Loucy (cell line): ENCODE measurements around the gene NUTM2F.
"Not testable (repeated sequence)": the region's sequence is repeated elsewhere in the genome, so short reads cannot be mapped to it uniquely, and the experiment has no call there.

ENCODE experiments used
- H2AFZ ChIP-seq: fragments of 200-600 bp; sonication (generic); 2 replicates; pipeline ENCODE4 v1.6.0; 2016; ENCODE audit warnings: antibody characterized with exemption, mild to moderate bottlenecking, low read length, moderate library complexity
- H3F3A ChIP-seq: fragments of 200-600 bp; 2 replicates; pipeline ENCODE4 v1.6.0; 2016; ENCODE audit warnings: antibody characterized with exemption, low read depth, mild to moderate bottlenecking
- H3K27me3 ChIP-seq: fragments of 200-600 bp; sonication (generic); 2 replicates; pipeline ENCODE4 v1.6.1; 2014; ENCODE audit warnings: low read length, mild to moderate bottlenecking; ENCODE audit not compliant: insufficient read depth, poor library complexity, severe bottlenecking
- H3K36me3 ChIP-seq: fragments of 200-600 bp; sonication (generic); 2 replicates; pipeline ENCODE4 v1.6.1; 2016; ENCODE audit warnings: low read length; ENCODE audit not compliant: insufficient read depth
- H3K4me1 ChIP-seq: fragments of 200-600 bp; sonication (generic); 2 replicates; pipeline ENCODE4 v1.5.1; 2014; ENCODE audit warnings: low read length, mild to moderate bottlenecking; ENCODE audit not compliant: insufficient read depth, poor library complexity, severe bottlenecking
- H3K4me2 ChIP-seq: fragments of 200-600 bp; sonication (generic); 2 replicates; pipeline ENCODE4 v1.6.0; 2014; ENCODE audit warnings: antibody characterized with exemption, low read length, low read depth, mild to moderate bottlenecking; ENCODE audit not compliant: poor library complexity, severe bottlenecking
- H3K4me3 ChIP-seq: fragments of 200-600 bp; sonication (generic); 2 replicates; pipeline ENCODE4 v1.5.1; 2014; ENCODE audit warnings: low read length, mild to moderate bottlenecking, mixed read lengths; ENCODE audit not compliant: poor library complexity, severe bottlenecking
- H3K79me2 ChIP-seq: fragments of 200-600 bp; sonication (generic); 2 replicates; pipeline ENCODE4 v1.6.1; 2014; ENCODE audit warnings: low read length; ENCODE audit not compliant: insufficient read depth
- H3K9ac ChIP-seq: fragments of 200-600 bp; sonication (generic); 2 replicates; pipeline ENCODE4 v1.6.0; 2014; ENCODE audit warnings: mild to moderate bottlenecking, low read depth, low read length, moderate library complexity; ENCODE audit not compliant: poor library complexity, severe bottlenecking
- H3K9me2 ChIP-seq: fragments of 200-600 bp; sonication (generic); replicated peaks from 2 replicates; pipeline ENCODE4 v1.6.1; 2016; ENCODE audit warnings: low read depth, low read length, mixed read lengths
- H3K9me3 ChIP-seq: fragments of 200-600 bp; sonication (generic); 2 replicates; pipeline ENCODE4 v1.6.1; 2014; ENCODE audit warnings: mild to moderate bottlenecking, antibody characterized with exemption, low read length, low read depth; ENCODE audit not compliant: insufficient read depth
- H4K20me1 ChIP-seq: fragments of 200-600 bp; sonication (generic); 2 replicates; pipeline ENCODE4 v1.6.0; 2014; ENCODE audit warnings: antibody characterized with exemption, low read length, mild to moderate bottlenecking; ENCODE audit not compliant: insufficient read depth, poor library complexity, severe bottlenecking

The NUTM2F gene, protein sequence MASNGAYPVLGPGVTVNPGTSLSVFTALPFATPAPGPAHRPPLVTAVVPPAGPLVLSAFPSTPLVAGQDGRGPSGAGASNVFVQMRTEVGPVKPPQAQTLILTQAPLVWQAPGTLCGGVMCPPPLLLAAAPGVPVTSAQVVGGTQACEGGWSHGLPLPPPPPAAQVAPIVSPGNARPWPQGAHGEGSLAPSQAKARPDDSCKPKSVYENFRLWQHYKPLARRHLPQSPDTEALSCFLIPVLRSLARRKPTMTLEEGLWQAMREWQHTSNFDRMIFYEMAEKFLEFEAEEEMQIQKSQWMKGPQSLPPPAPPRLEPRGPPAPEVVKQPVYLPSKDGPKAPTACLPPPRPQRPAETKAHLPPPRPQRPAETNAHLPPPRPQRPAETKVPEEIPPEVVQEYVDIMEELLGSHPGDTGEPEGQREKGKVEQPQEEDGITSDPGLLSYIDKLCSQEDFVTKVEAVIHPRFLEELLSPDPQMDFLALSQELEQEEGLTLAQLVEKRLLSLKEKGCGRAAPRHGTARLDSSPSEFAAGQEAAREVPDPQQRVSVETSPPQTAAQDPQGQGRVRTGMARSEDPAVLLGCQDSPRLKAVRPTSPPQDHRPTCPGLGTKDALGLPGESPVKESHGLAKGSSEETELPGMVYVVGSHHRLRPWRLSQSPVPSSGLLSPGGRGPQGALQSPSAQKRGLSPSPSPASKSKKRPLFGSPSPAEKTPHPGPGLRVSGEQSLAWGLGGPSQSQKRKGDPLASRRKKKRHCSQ

DNA sequence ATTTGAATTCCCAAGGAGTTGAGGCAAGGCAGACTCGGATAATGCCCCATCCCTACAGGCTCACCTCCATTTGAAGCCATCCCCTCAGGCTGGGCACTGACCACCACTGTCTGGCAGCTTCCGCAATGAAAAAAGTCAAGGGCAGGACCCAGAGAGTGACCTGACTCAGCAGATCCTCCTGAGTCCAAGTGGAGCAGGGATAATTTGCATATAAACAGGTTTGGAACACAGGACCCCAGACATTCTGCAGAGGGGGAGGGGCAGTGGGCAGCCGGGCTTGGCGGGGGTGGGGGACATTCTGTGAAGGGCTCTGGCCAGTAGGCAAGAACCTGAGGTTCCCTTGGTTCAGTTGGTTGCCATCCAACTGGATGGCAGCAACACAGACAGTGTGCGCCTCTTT lies at the start of gene NUTM2F:
Gene NUTM2F (minus strand): TSS at position 101 of the 400 bp plus-strand sequence. CDS start 21 bp downstream, at position 80.
- not testable (repeated sequence) for H3K79me2 ChIP-seq, H2AFZ ChIP-seq, H3K4me3 ChIP-seq, H3F3A ChIP-seq, H4K20me1 ChIP-seq, H3K27me3 ChIP-seq, H3K4me2 ChIP-seq, H3K9me3 ChIP-seq, H3K9me2 ChIP-seq, H3K36me3 ChIP-seq, H3K4me1 ChIP-seq, H3K9ac ChIP-seq

DNA sequence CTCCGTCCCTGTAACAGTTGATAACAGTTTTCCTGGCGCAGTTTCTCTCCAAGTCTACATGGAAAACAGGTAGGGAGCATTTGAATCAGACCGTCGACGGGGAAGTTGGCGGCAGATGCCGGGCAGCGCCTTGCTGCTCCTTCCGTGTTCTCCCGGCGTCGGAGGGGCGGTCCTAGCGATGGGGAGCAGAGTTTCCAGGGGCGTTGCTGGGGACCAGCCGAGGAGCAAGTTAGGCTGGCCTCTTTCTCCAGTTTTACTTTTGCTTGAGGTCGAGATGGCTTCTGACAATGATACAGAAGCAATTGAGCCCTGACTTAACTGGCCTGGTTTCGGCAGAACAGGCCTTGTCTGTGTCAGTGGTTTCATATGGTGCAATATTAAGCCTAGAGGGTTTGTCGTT lies 46.8 kb upstream of the NUTM2F start:
- Histone ChIP-seq H3K9ac (peak overlapping the region; percentile 58), H3K27me3 (peaks cover 25% of the 10 kb centered on the region), H3K4me3 (peak overlapping the region; percentile 73), H3K79me2 (peaks cover 15% of the 10 kb centered on the region), H3K4me2 (peak overlapping the region; percentile 58)
- not testable (repeated sequence) for H2AFZ ChIP-seq, H3K9me3 ChIP-seq, H3K9me2 ChIP-seq, H3K36me3 ChIP-seq, H3F3A ChIP-seq, H3K4me1 ChIP-seq, H4K20me1 ChIP-seq

DNA sequence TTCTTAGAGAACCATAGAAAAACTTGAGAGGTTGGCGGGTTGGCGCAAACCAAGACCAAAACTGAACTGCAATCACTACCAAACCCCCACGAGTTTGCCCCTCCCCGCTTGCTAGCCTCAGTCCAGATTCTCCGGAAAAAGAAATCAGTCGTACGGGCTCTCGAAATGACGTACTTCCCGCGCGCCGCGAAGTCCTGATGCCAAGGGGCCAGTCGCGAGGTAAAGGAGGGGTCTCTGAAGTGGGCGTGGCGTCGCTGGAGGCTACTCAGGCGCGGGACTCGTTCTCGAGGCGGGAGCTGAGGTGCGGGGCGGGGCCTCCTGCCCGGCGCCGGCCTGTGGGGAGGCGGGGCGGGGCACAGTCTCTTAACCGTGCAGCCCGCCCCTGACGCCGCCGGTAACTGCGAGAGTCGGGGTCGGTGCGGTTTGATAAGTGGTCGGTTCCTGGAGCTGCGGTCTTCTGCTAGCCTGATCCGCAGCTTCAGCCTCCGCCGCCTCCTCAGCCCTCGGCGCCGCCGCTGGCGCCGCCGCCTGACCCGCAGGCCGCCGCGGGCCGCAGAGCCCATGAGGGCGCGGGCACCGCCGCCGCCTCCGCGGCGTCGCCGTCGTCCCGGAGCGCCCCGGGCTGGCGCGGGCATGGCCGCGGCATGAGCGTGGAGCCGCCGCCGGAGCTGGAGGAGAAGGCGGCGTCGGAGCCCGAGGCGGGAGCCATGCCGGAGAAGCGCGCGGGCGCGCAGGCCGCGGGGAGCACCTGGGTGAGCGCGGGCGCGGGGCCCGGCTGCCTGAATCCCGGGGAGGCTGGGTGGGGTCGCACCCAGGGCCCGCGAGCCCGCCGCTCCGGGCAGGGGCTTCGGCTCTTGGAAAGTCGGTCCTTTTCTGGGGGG lies 46.0 kb upstream of the NUTM2F start:
- Histone ChIP-seq H3K4me2 (peak overlapping the region; percentile 64), H3K9ac (peak overlapping the region; percentile 58), H3K27me3 (peaks cover 28% of the 10 kb centered on the region), H2AFZ (peak overlapping the region; percentile 92), H3K79me2 (peaks cover 15% of the 10 kb centered on the region), H3K4me3 (peak overlapping the region; percentile 73)
- not testable (repeated sequence) for H3K36me3 ChIP-seq, H4K20me1 ChIP-seq, H3K4me1 ChIP-seq, H3K9me3 ChIP-seq, H3K9me2 ChIP-seq, H3F3A ChIP-seq

DNA sequence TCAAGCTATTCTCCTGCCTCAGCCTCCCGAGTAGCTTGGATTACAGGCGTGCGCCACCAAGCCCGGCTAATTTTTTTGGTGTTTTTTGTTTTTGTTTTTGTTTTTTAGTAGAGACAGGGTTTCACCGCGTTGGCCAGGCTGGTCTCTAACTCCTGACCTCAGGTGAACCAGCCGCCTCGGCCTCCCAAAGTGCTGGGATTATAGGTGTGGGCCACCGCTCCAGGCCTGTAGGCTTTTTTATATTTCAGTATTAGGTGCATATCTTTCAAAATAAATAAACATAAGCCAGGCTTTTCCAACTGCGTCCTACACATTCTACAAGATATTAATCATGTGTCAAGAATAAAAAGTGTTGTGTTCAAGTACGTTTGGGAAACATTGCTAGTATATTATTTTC lies 45.3 kb upstream of the NUTM2F start:
- H3F3A ChIP-seq, H3K9ac ChIP-seq: not testable (repeated sequence)
- H3K4me3 ChIP-seq = peak overlapping the region; percentile 73

DNA sequence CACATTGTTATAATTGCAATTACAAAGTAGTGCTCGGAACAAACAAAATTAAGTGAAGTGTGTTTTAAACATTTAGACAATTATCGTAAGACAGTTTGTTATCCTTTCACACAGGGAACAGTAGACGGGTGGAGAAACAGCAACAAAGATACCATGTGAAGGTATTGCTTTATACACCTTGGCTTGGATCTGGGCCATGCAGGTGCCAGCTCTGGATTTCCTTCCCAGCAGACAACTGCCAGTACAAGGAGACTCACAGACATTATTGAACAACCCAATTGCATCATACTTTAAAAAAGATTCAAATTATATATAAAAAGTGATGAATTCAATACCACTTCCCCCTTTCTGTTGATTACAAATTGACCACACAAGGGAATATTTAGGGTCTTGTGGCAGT lies 41.8 kb upstream of the NUTM2F start:
- H3K4me2 ChIP-seq, H3K36me3 ChIP-seq, H3K9me3 ChIP-seq, H4K20me1 ChIP-seq, H3K9me2 ChIP-seq, H3K4me3 ChIP-seq, H3K4me1 ChIP-seq, H3K79me2 ChIP-seq, H2AFZ ChIP-seq, H3F3A ChIP-seq, H3K9ac ChIP-seq: not testable (repeated sequence)
- peaks cover 31% of the 10 kb centered on the region for H3K27me3 ChIP-seq

More for the DNA sequence above, 45.3 kb upstream of the NUTM2F start:
- not testable (repeated sequence) for H3K36me3 ChIP-seq, H4K20me1 ChIP-seq, H3K9me3 ChIP-seq, H3K4me1 ChIP-seq, H3K9me2 ChIP-seq
- peaks cover 15% of the 10 kb centered on the region for H3K79me2 ChIP-seq
- peak overlapping the region; percentile 92 for H2AFZ ChIP-seq
- H3K27me3 ChIP-seq = peaks cover 28% of the 10 kb centered on the region
- peak overlapping the region; percentile 64 for H3K4me2 ChIP-seq

DNA sequence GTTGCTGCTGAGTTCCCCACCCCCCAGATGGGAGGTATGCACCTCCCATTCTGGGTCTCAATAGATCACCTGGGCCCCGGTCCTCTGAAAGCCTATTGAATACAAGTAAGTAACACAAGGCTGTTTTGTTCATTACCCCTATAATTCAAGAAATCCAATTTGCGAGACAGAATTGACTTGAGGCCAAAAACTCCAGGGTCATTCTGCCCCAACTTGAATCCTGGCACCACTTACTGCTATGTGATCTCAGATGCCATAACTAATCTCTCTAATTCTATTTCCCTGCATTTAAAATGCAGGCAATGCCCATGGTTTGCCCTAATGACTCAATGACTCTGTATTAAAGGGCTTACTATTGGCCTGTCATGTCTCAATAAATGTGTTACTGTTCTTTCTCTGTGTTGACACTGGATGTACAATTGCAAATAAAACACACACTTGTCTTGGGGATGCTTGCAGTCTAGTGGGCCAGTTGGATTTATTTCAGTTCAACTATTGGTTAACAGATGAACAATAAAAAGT lies 35.7 kb upstream of the NUTM2F start:
- not testable (repeated sequence) for H3K4me3 ChIP-seq, H3K4me1 ChIP-seq, H3K36me3 ChIP-seq, H3F3A ChIP-seq, H4K20me1 ChIP-seq, H2AFZ ChIP-seq, H3K79me2 ChIP-seq, H3K4me2 ChIP-seq, H3K9me2 ChIP-seq, H3K9me3 ChIP-seq, H3K9ac ChIP-seq, H3K27me3 ChIP-seq
